Mucosa of descending colon (tissue), 3 donors: ENCODE measurements around the gene PHTF2. TPM values are rescaled to one million over a fixed set of nuclear protein-coding genes. Genes with fewer than 3 reads are reported as not detected.

ENCODE experiments used
- ATAC-seq: fragments of 200-7000 bp; cut with Tn5 transposase; one replicate; pipeline ENCODE4 v1.9.1; 2020; ENCODE audit warnings: mild to moderate bottlenecking, moderate library complexity
- DNase-seq, 3 donors: peaks; one replicate each; pipeline ENCODE4 v3.0.0-alpha.2; 2020
- H3K36me3 ChIP-seq: fragments of 200-600 bp; one replicate; pipeline ENCODE4 v1.8.0; 2021; ENCODE audit warnings: low read depth, mild to moderate bottlenecking
- H3K4me1 ChIP-seq: fragments of 200-600 bp; one replicate; pipeline ENCODE4 v1.8.0; 2021; ENCODE audit warnings: low read depth, mild to moderate bottlenecking
- H3K4me3 ChIP-seq: fragments of 200-600 bp; one replicate; pipeline ENCODE4 v1.8.0; 2021; ENCODE audit warnings: mild to moderate bottlenecking
- H3K9me3 ChIP-seq: fragments of 200-600 bp; one replicate; pipeline ENCODE4 v1.8.0; 2021; ENCODE audit warnings: mild to moderate bottlenecking
- intact Hi-C, 2 donors: fragments of 100-400 bp; cut with DNase I in 1 of 2; cut with micrococcal nuclease in 1 of 2; formaldehyde crosslinking; loops; one replicate each; pipeline versions ENCODE4 v1.11.0 to v1.11.1; 2022; cut with DNase I, micrococcal nuclease
- total RNA-seq, 3 donors: library from RNA; stranded (reverse); fragmentation: NEBNext Ultra II Directional in 2 of 3; extraction: Animal tissue kit (Norgen Biotek cat#: 25700) in 2 of 3; gene quantifications; one replicate each; pipeline versions ENCODE4 v1.2.1 to v1.2.4, GENCODE V29; 2021 to 2023
- TF ChIP-seq, protein P1 (sequence below): fragments of 200-600 bp; IDR thresholded peaks from one replicate; pipeline ENCODE4 v1.8.0; 2022; ENCODE audit warnings: antibody characterized with exemption, mild to moderate bottlenecking
- donor health status: DM: no; HTN: no; CAD: no; lungs with moderate emphysema.
- donor health status: DM: no; HTN: no; CAD: no.
- donor health status: DM: no; HTN: yes; CAD: no.

Gene PHTF2
- total RNA-seq, 3 donors from 2014 or later, result 13.1 to 15.2 (median 13.7) TPM

DNA sequence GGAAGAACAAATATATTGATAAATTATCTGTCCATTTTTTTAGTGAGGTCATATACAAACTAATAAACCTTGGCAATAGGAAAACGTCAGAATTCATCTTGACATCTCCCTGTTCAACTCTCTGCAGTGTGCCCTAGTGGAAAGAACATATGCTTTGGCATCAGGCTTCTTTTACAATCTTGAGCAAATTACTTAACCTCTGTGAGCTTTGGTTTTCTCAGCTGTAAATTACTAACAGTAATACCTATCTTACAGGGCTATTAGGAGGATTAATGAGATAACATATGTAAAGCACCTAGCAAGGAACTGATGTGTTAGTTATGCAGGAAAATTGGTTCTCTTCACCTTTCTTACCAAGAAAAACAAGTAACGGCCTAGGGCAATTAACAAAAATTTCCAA is 161.8 kb downstream of the PHTF2 start:
- Histone ChIP-seq H3K4me3 (no peak overlapping the region), H3K36me3 (no peaks in the 10 kb centered on the region), H3K9me3 (no peaks in the 10 kb centered on the region), H3K4me1 (peaks cover 4% of the 10 kb centered on the region)
- no peak for DNase-seq
- TF ChIP-seq, protein P1, sequence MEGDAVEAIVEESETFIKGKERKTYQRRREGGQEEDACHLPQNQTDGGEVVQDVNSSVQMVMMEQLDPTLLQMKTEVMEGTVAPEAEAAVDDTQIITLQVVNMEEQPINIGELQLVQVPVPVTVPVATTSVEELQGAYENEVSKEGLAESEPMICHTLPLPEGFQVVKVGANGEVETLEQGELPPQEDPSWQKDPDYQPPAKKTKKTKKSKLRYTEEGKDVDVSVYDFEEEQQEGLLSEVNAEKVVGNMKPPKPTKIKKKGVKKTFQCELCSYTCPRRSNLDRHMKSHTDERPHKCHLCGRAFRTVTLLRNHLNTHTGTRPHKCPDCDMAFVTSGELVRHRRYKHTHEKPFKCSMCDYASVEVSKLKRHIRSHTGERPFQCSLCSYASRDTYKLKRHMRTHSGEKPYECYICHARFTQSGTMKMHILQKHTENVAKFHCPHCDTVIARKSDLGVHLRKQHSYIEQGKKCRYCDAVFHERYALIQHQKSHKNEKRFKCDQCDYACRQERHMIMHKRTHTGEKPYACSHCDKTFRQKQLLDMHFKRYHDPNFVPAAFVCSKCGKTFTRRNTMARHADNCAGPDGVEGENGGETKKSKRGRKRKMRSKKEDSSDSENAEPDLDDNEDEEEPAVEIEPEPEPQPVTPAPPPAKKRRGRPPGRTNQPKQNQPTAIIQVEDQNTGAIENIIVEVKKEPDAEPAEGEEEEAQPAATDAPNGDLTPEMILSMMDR, result no peak
- intact Hi-C loops, result no loop called here
- no peak for ATAC-seq

DNA sequence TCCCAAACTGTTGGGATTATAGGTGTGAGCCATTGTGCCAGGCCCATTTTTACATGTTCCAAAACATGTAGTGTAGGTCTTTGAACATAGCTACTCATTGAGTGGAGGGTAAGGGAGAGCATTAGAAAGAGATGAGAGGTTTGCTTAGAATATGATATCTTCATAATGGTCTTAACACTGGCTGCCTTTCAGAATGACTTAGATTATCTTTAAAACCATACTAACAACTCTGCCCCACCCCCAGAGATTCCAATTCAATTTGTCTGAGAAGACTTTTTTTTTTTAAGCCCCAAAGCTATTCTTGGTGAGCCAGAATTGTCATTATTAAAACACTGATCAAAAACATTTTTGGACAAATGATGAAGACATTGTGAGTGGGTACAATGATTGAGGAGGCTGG is 168.9 kb downstream of the PHTF2 start:
- ATAC-seq (no peak), DNase-seq (no peak)
- H3K4me3 ChIP-seq, result no peak overlapping the region
- H3K4me1 ChIP-seq, result no peaks in the 10 kb centered on the region
- intact Hi-C loops, result no loop called here
- H3K36me3 ChIP-seq, result no peaks in the 10 kb centered on the region
- TF ChIP-seq, protein P1, result no peak
- no peaks in the 10 kb centered on the region for H3K9me3 ChIP-seq

DNA sequence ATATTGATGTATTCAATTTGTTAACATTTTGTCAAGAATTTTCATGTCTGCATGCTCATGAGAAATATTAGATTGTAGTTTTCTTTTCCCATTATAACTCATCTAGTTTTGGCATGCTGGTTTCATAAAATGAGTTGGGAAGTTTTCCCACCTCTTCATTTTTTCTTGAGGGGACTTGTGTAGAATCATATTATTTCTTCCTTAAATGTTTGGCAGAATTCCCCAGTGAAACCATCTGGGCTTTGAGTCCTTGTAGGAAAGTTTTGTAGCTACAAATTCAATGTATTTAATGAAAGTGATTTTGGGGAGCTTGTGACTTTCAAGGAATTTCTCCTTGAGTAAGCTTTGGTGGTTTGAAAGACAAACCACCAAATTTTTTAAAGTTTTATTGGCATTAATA is 173.2 kb downstream of the PHTF2 start:
- TF ChIP-seq, protein P1, result no peak
- intact Hi-C loops, result no loop called here
- DNase-seq (no peak), ATAC-seq (no peak)
- Histone ChIP-seq H3K36me3 (no peaks in the 10 kb centered on the region), H3K4me3 (no peak overlapping the region), H3K4me1 (no peaks in the 10 kb centered on the region), H3K9me3 (no peaks in the 10 kb centered on the region)

DNA sequence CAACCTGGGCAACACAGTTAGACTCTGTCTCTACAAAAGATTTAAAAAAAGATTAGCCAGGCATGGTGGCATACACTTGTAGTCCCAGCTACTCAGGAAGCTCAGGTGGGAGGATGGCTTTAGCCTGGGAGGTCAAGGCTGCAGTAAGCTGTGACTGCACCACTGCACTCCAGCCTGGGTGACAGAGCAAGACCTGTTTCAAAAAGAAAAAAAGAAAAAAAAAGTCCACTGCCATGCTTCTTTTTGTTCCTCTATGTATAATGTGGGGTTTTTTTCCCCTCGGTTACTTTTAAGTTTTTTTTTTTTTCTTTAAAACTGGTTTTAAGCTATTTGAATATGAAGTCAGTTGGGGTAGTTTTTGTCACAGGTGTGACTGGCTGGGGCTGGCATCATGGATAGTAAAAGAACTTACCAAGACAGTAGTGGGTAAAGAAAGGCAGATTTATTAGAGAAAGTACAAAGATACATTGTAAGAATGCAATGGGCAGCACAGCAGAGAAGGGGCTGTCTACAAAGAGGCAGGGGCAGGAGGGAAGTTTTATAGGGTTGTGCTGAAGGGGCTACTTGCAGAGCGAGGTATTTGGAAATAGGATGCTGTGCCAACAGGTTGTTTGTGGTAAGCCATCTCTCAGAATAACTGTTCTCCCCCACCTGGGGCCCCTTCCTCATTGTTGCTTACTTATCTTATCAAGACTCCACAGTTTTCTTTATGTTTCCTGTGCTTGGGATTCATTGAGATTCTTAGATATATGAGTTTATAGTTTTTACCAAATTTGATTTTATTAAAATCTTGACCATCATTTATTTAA is 177.3 kb downstream of the PHTF2 start:
- DNase-seq, result no peak
- ATAC-seq, result no peak
- H3K36me3 ChIP-seq, result no peaks in the 10 kb centered on the region
- TF ChIP-seq, protein P1, result no peak
- H3K9me3 ChIP-seq, result no peaks in the 10 kb centered on the region
- H3K4me1 ChIP-seq, result no peaks in the 10 kb centered on the region
- H3K4me3 ChIP-seq, result no peak overlapping the region
- intact Hi-C loops, result no loop called here

DNA sequence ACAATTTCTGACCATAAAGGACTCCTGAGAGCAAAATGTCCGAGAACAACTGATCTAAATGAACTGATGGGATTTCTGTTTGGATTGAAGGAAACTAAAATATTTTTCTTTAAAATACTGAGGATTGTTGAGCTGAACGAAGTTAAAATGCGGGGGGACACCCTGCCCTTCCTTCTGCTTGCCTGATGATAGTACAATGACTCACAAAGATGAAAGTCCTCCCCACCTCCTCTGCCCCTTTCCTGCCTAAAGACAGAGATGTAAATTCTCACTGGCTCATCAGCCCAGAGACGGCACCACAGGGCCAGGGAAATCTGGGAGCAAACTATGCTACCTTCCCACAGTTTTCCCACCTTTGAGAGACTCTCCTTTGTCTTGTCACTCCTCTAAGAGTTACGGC is 180.6 kb downstream of the PHTF2 start:
- intact Hi-C loops, result no loop called here
- Histone ChIP-seq H3K9me3 (no peaks in the 10 kb centered on the region), H3K36me3 (no peaks in the 10 kb centered on the region), H3K4me1 (no peaks in the 10 kb centered on the region), H3K4me3 (no peak overlapping the region)
- DNase-seq (no peak), ATAC-seq (no peak)
- TF ChIP-seq, protein P1, result no peak
